Small intestine (tissue), 7 donors: ENCODE results near the gene CEBPB. TPM values are rescaled to one million over a fixed set of nuclear protein-coding genes. Genes with fewer than 3 reads are reported as not detected.
A peak's percentile ranks its signal among the peaks of the same experiment; 100 is the strongest.

ENCODE experiments used
- DNase-seq, 2 donors: peaks; one replicate each; pipeline versions ENCODE4 v3.0.0 to v3.0.0-alpha.2; 2013
- FAIRE-seq: peaks from 2 replicates; lab custom pipeline; 2012; peaks lifted over from hg19 to GRCh38; lab: Jason Lieb, UNC
- H3K27ac ChIP-seq, 3 donors: one replicate each; pipeline ENCODE4 v1.5.1; 2013; ENCODE audit warnings: low read length in 2 of 3, mild to moderate bottlenecking in 2 of 3, control low read depth in 1 of 3, inconsistent platforms in 1 of 3, low read depth in 1 of 3, moderate library complexity in 1 of 3
- H3K27me3 ChIP-seq, 3 donors: one replicate each; pipeline ENCODE4 v1.6.1; 2013; ENCODE audit warnings: low read length in 3 of 3, inconsistent platforms in 1 of 3; ENCODE audit not compliant: control insufficient read depth in 3 of 3, insufficient read depth in 3 of 3
- H3K36me3 ChIP-seq, 3 donors: one replicate each; pipeline ENCODE4 v1.6.1; 2013; ENCODE audit warnings: low read length in 3 of 3, inconsistent platforms in 1 of 3, low read depth in 1 of 3, mild to moderate bottlenecking in 1 of 3, moderate library complexity in 1 of 3; ENCODE audit not compliant: control insufficient read depth in 3 of 3, insufficient read depth in 2 of 3
- H3K4me1 ChIP-seq, 3 donors: one replicate each; pipeline ENCODE4 v1.6.1; 2013; ENCODE audit warnings: low read length in 2 of 3, inconsistent platforms in 1 of 3, low read depth in 1 of 3, mild to moderate bottlenecking in 1 of 3, moderate library complexity in 1 of 3; ENCODE audit not compliant: control insufficient read depth in 3 of 3, insufficient read depth in 2 of 3
- H3K4me3 ChIP-seq, 3 donors: one replicate each; pipeline ENCODE4 v1.5.1; 2013; ENCODE audit warnings: low read length in 3 of 3, control low read depth in 1 of 3, inconsistent platforms in 1 of 3, low read depth in 1 of 3, mild to moderate bottlenecking in 1 of 3, moderate library complexity in 1 of 3
- H3K9me3 ChIP-seq, 2 donors: one replicate each; pipeline ENCODE4 v1.6.1; 2013; ENCODE audit warnings: low read depth in 1 of 2, low read length in 1 of 2; ENCODE audit not compliant: control insufficient read depth in 2 of 2, insufficient read depth in 1 of 2
- WGBS, 3 donors: extraction: QIAGEN DNeasy Blood & Tissue Kit; methylation state at CpG; one replicate each; pipeline ENCODE4 v1.1.7; 2013; 5-methylcytosine and 5-hydroxymethylcytosine counted together
- polyA plus RNA-seq, 4 donors: library from polyadenylated mRNA; stranded (reverse) in 3 of 4; unstranded in 1 of 4; fragments of 200-250 nt in 3 of 4; fragments of 120-200 nt in 1 of 4; gene quantifications; one replicate each; pipeline versions ENCODE4 v1.2.1 to v1.2.3, GENCODE V29; 2013
- donor health status: healthy with polysubstance abuse.
- donor health status: control.
- donor health status: control.
- donor health status: Bipolar disorder and iron deficiency.
- donor health status: healthy.

CEBPB gene
- polyA plus RNA-seq, 4 donors = 7.6 to 26.0 (median 20.4) TPM

GRCh38 chr20:50188287-50188688 lies 2.3 kb upstream of the CEBPB start:
- no peak overlapping the region for H3K27ac ChIP-seq
- DNase-seq (no peak), FAIRE-seq (no peak)

GRCh38 chr20:50188879-50189680 lies 1.6 kb upstream of the CEBPB start:
- 57 to 80% (median 75%) methylated on average over 18 of the region's 18 CpGs for WGBS, 3 donors
- H3K36me3 ChIP-seq = peaks cover 0 to 15% (median 0%) of the 10 kb centered on the region in 3 donors
- DNase-seq (peak; percentile 25 to 72), FAIRE-seq (no peak)
- no peaks in the 10 kb centered on the region for H3K27me3 ChIP-seq
- H3K4me1 ChIP-seq = peaks cover 3 to 37% (median 4%) of the 10 kb centered on the region in 3 donors
- no peaks in the 10 kb centered on the region for H3K9me3 ChIP-seq
- H3K4me3 ChIP-seq = no peak overlapping the region
- peak overlapping the region in 1 of 3 donors; percentile 95 for H3K27ac ChIP-seq

More at GRCh38 chr20:50188287-50188688, 2.3 kb upstream of the CEBPB start:
- Histone ChIP-seq H3K4me1 (peaks cover 2 to 29% (median 4%) of the 10 kb centered on the region in 3 donors), H3K36me3 (peaks cover 0 to 7% (median 0%) of the 10 kb centered on the region in 3 donors), H3K9me3 (no peaks in the 10 kb centered on the region), H3K4me3 (no peak overlapping the region), H3K27me3 (no peaks in the 10 kb centered on the region)
- 91 to 97% (median 96%) methylated on average over 6 of the region's 6 CpGs for WGBS, 3 donors

GRCh38 chr20:50189681-50190250 lies 864 bp upstream of the CEBPB start:
- peak overlapping the region in 2 of 3 donors; percentile 92 for H3K4me3 ChIP-seq
- 16 to 35% (median 24%) methylated on average over 29 of the region's 29 CpGs for WGBS, 3 donors
- peaks cover 3 to 44% (median 4%) of the 10 kb centered on the region in 3 donors for H3K4me1 ChIP-seq
- peaks cover 0 to 22% (median 0%) of the 10 kb centered on the region in 3 donors for H3K36me3 ChIP-seq
- no peaks in the 10 kb centered on the region for H3K9me3 ChIP-seq
- DNase-seq (peak; percentile 79 to 85), FAIRE-seq (no peak)
- peak overlapping the region; percentile 95 to 100 (median 99) for H3K27ac ChIP-seq
- no peaks in the 10 kb centered on the region for H3K27me3 ChIP-seq

- no peaks in the 10 kb centered on the region for H3K27me3 ChIP-seq
- FAIRE-seq (no peak), DNase-seq (peak; percentile 66 to 81)
- H3K9me3 ChIP-seq = no peaks in the 10 kb centered on the region
- peaks cover 3 to 45% (median 4%) of the 10 kb centered on the region in 3 donors for H3K4me1 ChIP-seq
- peak overlapping the region; percentile 92 for H3K4me3 ChIP-seq
- WGBS, 3 donors = 0 to 1% (median 0%) methylated on average over 5 to 69 of the region's 69 CpGs
- peak overlapping the region; percentile 95 to 100 (median 99) for H3K27ac ChIP-seq
- H3K36me3 ChIP-seq = peaks cover 0 to 31% (median 0%) of the 10 kb centered on the region in 3 donors
Measured at GRCh38 chr20:50191065-50191543, 474 bp downstream of the CEBPB start.

GRCh38 chr20:50191544-50192363 lies 1.1 kb downstream of the CEBPB start:
- peaks cover 0 to 33% (median 0%) of the 10 kb centered on the region in 3 donors for H3K36me3 ChIP-seq
- H3K9me3 ChIP-seq = no peaks in the 10 kb centered on the region
- peaks cover 3 to 45% (median 4%) of the 10 kb centered on the region in 3 donors for H3K4me1 ChIP-seq
- peak overlapping the region; percentile 95 to 100 (median 99) for H3K27ac ChIP-seq
- 0% methylated on average over 46 to 96 of the region's 96 CpGs for WGBS, 3 donors
- H3K27me3 ChIP-seq = no peaks in the 10 kb centered on the region
- H3K4me3 ChIP-seq = peak overlapping the region; percentile 92
- DNase-seq (peak; percentile 57 to 82), FAIRE-seq (no peak)

GRCh38 chr20:50192364-50193198 lies 2.0 kb downstream of the CEBPB start:
- Histone ChIP-seq H3K27me3 (no peaks in the 10 kb centered on the region), H3K4me1 (peaks cover 3 to 40% (median 4%) of the 10 kb centered on the region in 3 donors), H3K9me3 (no peaks in the 10 kb centered on the region), H3K4me3 (peak overlapping the region; percentile 92), H3K27ac (peak overlapping the region; percentile 45 to 100 (median 95)), H3K36me3 (peaks cover 0 to 40% (median 0%) of the 10 kb centered on the region in 3 donors)
- DNase-seq (peak; percentile 87 to 90), FAIRE-seq (no peak)
- WGBS, 3 donors = 1 to 5% (median 2%) methylated on average over 25 of the region's 25 CpGs

- Histone ChIP-seq H3K36me3 (peaks cover 0 to 40% (median 0%) of the 10 kb centered on the region in 3 donors), H3K27me3 (no peaks in the 10 kb centered on the region), H3K4me3 (peak overlapping the region; percentile 70 to 92 (median 92)), H3K9me3 (no peaks in the 10 kb centered on the region), H3K4me1 (peaks cover 3 to 35% (median 4%) of the 10 kb centered on the region in 3 donors), H3K27ac (peak overlapping the region in 2 of 3 donors; percentile 45 to 86)
- FAIRE-seq = no peak
- DNase-seq = no peak
- 30 to 48% (median 41%) methylated on average over 10 of the region's 10 CpGs for WGBS, 3 donors
Measured at GRCh38 chr20:50193199-50193835, 2.7 kb downstream of the CEBPB start.
